ENCODE measurements around the gene RARS2.
"Not testable (repeated sequence)": the region's sequence is repeated elsewhere in the genome, so short reads cannot be mapped to it uniquely, and the experiment has no call there.

RARS2 gene

DNA sequence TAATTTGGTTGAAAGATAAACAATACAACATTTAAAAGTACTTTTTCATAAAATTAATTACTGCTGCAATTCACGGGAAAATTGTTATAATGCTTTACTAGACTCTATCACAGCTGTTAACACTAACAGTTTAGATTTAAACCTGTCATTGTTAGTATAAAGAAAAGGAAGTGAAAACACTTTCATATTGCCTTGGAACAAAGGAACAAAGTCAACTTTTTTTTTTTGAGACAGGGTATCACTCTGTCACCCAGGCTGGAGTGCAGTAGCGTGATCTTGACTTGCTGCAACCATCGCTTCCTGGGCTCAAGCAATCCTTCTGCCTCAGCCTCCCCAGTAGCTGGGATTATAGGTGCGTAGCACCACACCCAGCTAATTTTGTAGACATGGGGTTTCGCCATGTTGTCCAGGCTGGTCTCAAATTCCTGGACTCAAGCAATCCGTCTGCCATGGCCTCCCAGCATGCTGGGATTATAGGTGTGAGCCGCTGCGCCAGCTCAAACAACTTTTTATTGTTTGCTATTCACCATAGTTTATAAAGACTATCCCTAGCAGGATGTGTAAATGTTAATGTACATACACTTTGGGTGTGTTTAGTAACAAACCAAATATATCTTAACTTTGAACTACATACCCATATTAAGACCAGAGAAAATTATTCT lies 94.9 kb downstream of the RARS2 start:
- no peak for DNase-seq

DNA sequence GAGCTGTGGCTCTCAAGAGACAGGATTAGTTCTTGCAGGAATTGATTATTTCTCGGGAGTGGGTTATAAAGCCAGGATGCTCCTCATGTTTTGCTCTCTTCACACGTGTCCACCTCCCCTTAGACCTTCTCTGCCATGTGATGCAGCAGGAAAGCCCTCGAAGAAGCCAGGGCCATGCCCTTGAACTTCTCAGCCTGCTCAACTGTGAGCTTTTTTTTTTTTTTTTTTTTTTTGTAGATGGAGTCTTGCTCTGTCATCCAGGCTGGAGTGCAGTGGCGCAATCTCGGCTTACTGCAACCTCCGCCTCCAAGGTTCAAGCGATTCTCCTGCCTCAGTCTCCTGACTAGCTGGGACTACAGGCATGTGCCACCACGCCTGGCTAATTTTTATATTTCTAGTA lies 100.5 kb downstream of the RARS2 start:
- not testable (repeated sequence) for DNase-seq

DNA sequence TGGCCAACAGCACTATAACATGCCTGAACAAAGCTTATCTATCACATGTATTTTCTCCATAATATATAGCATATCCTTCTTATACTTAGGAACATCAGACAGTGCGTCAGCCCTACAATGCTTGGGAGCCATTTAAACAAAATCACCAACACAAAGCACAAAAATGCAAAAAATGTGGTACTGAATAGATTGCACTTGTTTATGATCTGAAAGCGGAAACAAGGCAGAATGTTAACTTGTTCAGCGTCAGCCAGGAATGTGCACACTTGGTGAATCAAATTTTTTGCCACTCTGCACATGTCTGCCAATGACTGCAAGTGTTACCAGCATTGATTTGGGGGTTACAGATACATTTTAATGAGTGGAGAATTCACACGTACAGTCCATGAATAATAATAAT lies 102.2 kb downstream of the RARS2 start:
- DNase-seq = no peak

DNA sequence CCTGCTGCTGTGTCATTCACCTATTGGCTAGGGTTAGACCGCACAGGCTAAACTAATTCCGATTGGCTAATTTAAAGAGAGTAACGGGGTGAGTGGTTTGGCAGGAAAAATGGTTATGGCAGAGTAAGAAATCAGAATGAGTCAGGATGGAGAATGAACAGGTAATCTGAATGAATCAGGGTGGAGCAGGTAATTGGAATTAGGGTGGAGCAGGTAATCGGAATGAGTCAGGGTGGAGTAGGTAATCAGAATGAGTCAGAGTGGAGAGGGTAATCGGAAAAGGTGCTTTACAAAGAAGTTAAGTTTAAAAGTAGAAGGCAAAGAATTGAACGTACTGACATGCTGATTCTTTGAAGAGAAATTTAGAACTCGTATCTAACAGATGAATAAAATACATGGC lies 105.3 kb downstream of the RARS2 start:
- DNase-seq = no peak

DNA sequence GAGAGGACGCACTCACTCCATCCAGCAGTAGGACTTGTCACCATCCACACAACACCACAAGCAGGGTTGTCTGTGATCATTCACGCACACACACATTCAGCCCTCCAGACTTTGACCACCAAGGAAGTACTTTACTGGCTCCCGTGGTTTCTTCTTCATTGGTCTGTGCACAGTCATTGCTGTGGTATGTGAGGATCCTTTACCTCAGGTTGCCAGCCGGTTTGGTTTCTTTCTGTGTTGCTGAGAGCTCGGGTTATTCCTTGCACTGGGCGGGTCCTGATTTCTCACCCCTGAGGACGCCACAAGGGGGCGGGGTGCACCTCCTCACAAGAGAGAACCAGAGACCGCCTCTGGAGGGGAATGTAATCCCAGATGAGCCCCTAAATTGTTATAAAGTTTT lies 105.9 kb downstream of the RARS2 start:
- no peak for DNase-seq

DNA sequence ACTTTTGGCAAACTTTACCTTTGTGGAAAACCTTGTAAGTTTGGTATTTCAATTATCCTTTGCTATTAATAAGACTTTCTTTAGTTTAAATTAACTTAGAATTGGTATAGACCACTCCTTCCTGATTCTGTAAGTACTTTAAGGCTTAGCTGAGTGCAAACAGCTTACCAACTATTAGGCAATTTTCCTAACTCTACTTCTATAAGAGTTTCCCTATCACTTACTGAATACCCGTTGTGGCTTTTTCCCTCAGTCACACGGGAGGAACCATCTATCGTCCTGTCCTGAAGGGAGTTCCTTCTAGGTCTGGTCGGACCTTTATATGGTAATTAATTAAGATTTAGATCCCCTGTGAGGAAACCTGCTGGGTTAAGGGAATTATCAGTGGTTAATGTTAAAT lies 107.4 kb downstream of the RARS2 start:
- no peak for DNase-seq

DNA sequence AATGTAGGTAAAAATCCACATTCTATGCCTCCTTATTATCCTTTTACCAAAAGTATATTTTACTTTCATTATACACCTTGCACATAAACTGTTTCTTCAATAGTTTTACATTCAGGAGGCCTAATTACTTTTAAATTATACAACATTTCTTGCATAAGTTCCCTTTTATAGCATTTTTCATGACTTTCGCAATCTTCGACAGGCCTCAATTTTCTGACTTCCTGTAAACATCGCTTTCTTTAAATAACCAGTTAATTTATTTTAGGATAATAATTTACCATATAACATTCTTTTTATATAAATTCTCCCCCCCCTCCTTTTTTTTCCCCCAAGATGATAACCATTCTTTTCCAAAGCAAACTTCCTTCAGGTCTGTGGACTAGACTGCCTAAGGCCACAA lies 107.9 kb downstream of the RARS2 start:
- DNase-seq = no peak

DNA sequence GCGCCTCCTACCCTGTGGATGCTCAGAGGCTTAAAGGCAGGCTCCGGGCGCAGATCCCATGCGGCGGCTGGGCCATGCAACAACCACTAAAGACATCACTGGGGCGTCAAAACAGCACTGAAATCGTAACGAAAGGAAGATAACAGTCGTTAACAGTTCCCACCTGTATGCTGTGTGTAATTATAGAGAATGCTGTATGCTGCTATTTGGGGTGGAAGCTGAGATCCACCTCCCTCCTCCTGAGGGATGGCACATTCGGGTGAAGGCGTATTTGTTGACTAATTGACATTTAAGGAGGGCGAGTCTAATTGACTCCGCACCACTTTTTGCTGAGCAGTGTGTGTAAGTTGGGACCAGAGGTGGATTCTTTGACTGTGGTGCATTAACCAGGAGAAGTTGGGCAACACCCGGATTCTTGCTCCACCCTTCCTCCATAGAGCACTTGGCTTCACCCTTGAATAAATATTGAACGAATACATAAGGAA lies 116.3 kb downstream of the RARS2 start:
- DNase-seq = no peak

DNA sequence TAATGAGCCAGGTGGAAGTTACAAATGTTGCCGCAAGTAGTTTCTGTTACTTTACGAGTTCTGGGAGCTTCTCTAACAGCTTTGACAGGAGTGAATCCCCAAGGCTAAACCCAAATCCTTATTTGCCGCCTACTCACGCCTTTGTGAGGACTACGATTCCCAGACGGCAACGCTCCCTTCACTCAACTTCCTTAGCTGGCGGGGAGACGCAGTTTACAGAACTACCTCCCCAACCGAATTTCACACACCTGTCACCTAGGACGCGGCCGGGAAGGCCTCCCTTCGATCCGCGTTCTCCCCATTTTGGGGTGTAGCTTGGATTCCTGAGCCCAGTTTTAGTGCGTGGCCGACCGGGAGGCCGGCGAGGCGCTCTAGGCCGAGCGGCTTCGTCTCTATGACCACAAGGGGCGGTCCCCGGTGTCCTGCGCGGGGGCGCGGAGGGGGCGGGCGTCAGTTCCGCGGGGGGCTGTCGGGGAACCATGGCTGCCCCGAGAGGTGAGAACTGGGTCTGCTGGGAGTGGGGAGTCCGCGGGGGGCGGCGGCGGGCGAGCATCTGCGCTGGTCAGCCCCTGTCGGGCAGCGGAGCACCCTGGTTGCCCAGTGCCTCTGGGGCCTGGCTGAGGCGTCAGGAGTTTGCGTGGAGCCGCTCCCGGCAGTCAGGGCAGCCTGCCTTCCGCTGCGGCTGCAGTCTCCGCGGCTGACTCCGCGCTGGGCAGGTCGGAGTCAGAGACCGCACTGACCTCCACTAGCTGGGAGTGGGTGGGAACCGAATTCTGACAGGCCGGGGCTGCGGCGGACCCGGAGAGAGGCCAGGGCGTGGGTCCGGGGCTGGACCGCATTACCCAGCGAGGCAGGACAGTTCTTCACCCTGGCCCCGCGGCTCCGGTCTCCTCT lies 117.0 kb downstream of the RARS2 start, which contains the start of gene SLC35A1:
Gene SLC35A1, plus strand, starts transcription at position 450 of the 894 bp plus-strand sequence. Its CDS starts 30 bp downstream, at position 480.
- peak; percentile 93 for DNase-seq

DNA sequence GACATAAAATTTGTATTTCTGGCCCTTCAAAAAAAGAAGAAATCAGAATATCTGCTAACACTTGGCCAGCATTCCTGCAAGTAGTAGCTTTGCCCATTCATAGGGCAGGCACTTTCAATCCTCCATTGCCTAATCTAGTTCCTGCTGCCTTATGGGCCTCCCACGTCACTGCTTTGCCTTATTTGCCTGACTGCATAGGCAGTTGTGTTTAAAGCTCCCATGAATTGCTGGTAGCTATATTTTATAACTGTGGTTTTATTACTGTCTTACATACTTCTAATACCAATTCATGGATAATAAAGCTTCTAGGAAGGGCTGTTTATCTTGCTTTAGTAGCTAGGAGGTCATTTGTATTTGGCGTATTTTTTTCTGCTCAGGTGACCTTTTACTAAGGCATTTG lies 124.7 kb downstream of the RARS2 start:
- no peak for DNase-seq

Measured in right hindlimb (tissue), 1 donor.